Gastroesophageal sphincter (tissue), 3 donors: ENCODE measurements around the gene DCLK1.

Experiments
- POLR2AphosphoS5 ChIP-seq: sonication (generic); formaldehyde crosslinking; IDR thresholded peaks from one replicate; pipeline ENCODE4 v1.6.1; 2017; ENCODE audit warnings: antibody characterized with exemption
- TF ChIP-seq, protein P1 (sequence below), 4 experiments: fragments of 200-600 bp in 2 of 4; fragments of 450-650 bp in 2 of 4; sonication (generic) in 1 of 4; IDR thresholded peaks; one replicate each; pipeline ENCODE4 v1.5.1; 2017 to 2019; ENCODE audit warnings: antibody characterized with exemption in 4 of 4, mild to moderate bottlenecking in 2 of 4, moderate library complexity in 2 of 4

- TF ChIP-seq POLR2AphosphoS5 = no peak
- TF ChIP-seq, protein P1, sequence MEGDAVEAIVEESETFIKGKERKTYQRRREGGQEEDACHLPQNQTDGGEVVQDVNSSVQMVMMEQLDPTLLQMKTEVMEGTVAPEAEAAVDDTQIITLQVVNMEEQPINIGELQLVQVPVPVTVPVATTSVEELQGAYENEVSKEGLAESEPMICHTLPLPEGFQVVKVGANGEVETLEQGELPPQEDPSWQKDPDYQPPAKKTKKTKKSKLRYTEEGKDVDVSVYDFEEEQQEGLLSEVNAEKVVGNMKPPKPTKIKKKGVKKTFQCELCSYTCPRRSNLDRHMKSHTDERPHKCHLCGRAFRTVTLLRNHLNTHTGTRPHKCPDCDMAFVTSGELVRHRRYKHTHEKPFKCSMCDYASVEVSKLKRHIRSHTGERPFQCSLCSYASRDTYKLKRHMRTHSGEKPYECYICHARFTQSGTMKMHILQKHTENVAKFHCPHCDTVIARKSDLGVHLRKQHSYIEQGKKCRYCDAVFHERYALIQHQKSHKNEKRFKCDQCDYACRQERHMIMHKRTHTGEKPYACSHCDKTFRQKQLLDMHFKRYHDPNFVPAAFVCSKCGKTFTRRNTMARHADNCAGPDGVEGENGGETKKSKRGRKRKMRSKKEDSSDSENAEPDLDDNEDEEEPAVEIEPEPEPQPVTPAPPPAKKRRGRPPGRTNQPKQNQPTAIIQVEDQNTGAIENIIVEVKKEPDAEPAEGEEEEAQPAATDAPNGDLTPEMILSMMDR (IDR thresholded peaks at IDR 0.05) = no peak
Observed at GRCh38 chr13:35785576-35786303, 345.4 kb downstream of the DCLK1 start.
